ENCODE results near the gene ICAM1. TPM values are rescaled to one million over a fixed set of nuclear protein-coding genes. Genes with fewer than 3 reads are reported as not detected.

Gene ICAM1
- polyA plus RNA-seq, 1 donor (not counting 4 experiments of a cell fraction or from before 2014, with no cell fraction given) = 0.30 TPM

DNA sequence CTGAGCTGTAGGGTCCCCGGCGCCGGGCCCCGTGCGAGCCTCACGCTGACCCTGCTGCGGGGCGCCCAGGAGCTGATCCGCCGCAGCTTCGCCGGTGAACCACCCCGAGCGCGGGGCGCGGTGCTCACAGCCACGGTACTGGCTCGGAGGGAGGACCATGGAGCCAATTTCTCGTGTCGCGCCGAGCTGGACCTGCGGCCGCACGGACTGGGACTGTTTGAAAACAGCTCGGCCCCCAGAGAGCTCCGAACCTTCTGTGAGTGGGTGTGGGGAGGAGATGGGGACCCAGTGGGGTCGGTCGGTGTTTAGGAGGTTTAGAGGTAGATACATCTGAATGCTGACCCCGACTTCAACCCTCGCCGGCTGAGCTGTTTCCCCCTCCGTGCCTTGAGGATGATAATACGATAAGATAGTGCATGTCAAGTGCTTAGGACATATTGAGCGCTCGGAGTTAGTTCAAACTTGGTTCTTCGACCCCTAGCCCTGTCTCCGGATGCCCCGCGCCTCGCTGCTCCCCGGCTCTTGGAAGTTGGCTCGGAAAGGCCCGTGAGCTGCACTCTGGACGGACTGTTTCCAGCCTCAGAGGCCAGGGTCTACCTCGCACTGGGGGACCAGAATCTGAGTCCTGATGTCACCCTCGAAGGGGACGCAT is 20.8 kb downstream of the ICAM1 start:
- H4K20me1 ChIP-seq (ENCODE audit: control insufficient read depth, extremely low read depth, insufficient read depth, low read length) = no peaks in the 10 kb centered on the region
- peak; percentile 33 for TF ChIP-seq EZH2 (IDR thresholded peaks at IDR 0.05; ENCODE audit: low read length)
- TF ChIP-seq, protein P1, sequence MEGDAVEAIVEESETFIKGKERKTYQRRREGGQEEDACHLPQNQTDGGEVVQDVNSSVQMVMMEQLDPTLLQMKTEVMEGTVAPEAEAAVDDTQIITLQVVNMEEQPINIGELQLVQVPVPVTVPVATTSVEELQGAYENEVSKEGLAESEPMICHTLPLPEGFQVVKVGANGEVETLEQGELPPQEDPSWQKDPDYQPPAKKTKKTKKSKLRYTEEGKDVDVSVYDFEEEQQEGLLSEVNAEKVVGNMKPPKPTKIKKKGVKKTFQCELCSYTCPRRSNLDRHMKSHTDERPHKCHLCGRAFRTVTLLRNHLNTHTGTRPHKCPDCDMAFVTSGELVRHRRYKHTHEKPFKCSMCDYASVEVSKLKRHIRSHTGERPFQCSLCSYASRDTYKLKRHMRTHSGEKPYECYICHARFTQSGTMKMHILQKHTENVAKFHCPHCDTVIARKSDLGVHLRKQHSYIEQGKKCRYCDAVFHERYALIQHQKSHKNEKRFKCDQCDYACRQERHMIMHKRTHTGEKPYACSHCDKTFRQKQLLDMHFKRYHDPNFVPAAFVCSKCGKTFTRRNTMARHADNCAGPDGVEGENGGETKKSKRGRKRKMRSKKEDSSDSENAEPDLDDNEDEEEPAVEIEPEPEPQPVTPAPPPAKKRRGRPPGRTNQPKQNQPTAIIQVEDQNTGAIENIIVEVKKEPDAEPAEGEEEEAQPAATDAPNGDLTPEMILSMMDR (optimal IDR thresholded peaks at IDR 0.05 in 1 of 3, IDR thresholded peaks at IDR 0.05 in 1 of 3, conservative IDR thresholded peaks at IDR 0.05 in 1 of 3; ENCODE audit: extremely low read depth in 1 of 3, insufficient read depth in 2 of 3, low read length in 3 of 3) = no peak
- dilution Hi-C loops (cut with MboI; ENCODE audit: extremely low pct_ligation_motif_present, low sequenced_read_pairs) = no loop called here
- peak overlapping the region; percentile 28 for H3K9ac ChIP-seq (ENCODE audit: control insufficient read depth, extremely low read depth, insufficient read depth, low read length)
- H3K4me2 ChIP-seq (ENCODE audit: control insufficient read depth, extremely low read depth, insufficient read depth, low read depth, low read length) = peak overlapping the region; percentile 90
- no peaks in the 10 kb centered on the region for H3K9me1 ChIP-seq (ENCODE audit: control insufficient read depth, extremely low read depth, insufficient read depth, low read length)
- peaks cover 27% of the 10 kb centered on the region for H3K4me1 ChIP-seq (ENCODE audit: control insufficient read depth, extremely low read depth, insufficient read depth, low read length)
- no peaks in the 10 kb centered on the region for H3K79me2 ChIP-seq (ENCODE audit: control insufficient read depth, insufficient read depth, low read length)
- H3K27ac ChIP-seq (ENCODE audit: control insufficient read depth, insufficient read depth, low read length) = no peak overlapping the region
- peak overlapping the region; percentile 56 for H2AFZ ChIP-seq (ENCODE audit: control insufficient read depth, low read length)
- no peak for DNase-seq (ENCODE audit: low read depth, low spot score)
- no peak for FAIRE-seq
- no peaks in the 10 kb centered on the region for H3K36me3 ChIP-seq (ENCODE audit: control insufficient read depth in 2 of 2, extremely low read depth in 1 of 2, insufficient read depth in 2 of 2, low read length in 2 of 2)
- peak overlapping the region; percentile 31 to 66 (median 57) for H3K4me3 ChIP-seq (ENCODE audit: control insufficient read depth in 2 of 3, extremely low read depth in 1 of 3, insufficient read depth in 2 of 3, low read depth in 1 of 3, low read length in 3 of 3)
- no peaks in the 10 kb centered on the region for H3K9me3 ChIP-seq (ENCODE audit: control insufficient read depth, low read depth, low read length)
- peaks cover 88% of the 10 kb centered on the region for H3K27me3 ChIP-seq (ENCODE audit: control insufficient read depth, extremely low read depth, insufficient read depth, low read length)

DNA sequence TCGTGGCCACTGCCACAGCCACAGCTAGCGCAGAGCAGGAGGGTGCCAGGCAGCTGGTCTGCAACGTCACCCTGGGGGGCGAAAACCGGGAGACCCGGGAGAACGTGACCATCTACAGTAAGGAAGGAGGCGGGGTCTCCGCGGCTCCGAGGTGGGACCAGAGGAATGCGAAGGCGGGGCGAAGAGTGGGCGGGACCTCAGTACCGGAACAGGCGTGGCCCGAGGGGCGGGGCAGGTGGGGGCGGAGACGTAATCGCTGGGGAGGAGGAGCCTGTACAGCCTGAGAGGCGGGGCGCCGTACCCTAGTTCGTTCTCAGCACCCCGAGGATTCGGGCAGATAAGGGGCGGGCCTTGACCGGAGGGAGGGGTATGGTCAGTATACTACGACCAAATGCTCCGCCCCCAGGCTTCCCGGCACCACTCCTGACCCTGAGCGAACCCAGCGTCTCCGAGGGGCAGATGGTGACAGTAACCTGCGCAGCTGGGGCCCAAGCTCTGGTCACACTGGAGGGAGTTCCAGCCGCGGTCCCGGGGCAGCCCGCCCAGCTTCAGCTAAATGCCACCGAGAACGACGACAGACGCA is 21.4 kb downstream of the ICAM1 start:
- no peaks in the 10 kb centered on the region for H3K9me3 ChIP-seq (ENCODE audit: control insufficient read depth, low read depth, low read length)
- TF ChIP-seq EZH2 (IDR thresholded peaks at IDR 0.05; ENCODE audit: low read length) = no peak
- TF ChIP-seq, protein P1 (optimal IDR thresholded peaks at IDR 0.05 in 1 of 3, IDR thresholded peaks at IDR 0.05 in 1 of 3, conservative IDR thresholded peaks at IDR 0.05 in 1 of 3; ENCODE audit: extremely low read depth in 1 of 3, insufficient read depth in 2 of 3, low read length in 3 of 3) = no peak
- no peak overlapping the region for H3K27ac ChIP-seq (ENCODE audit: control insufficient read depth, insufficient read depth, low read length)
- H3K4me1 ChIP-seq (ENCODE audit: control insufficient read depth, extremely low read depth, insufficient read depth, low read length) = peaks cover 24% of the 10 kb centered on the region
- peak overlapping the region; percentile 36 for H2AFZ ChIP-seq (ENCODE audit: control insufficient read depth, low read length)
- no peak for FAIRE-seq
- no peaks in the 10 kb centered on the region for H3K79me2 ChIP-seq (ENCODE audit: control insufficient read depth, insufficient read depth, low read length)
- no peaks in the 10 kb centered on the region for H3K9me1 ChIP-seq (ENCODE audit: control insufficient read depth, extremely low read depth, insufficient read depth, low read length)
- DNase-seq (ENCODE audit: low read depth, low spot score) = no peak
- H3K27me3 ChIP-seq (ENCODE audit: control insufficient read depth, extremely low read depth, insufficient read depth, low read length) = peaks cover 90% of the 10 kb centered on the region
- dilution Hi-C loops (cut with MboI; ENCODE audit: extremely low pct_ligation_motif_present, low sequenced_read_pairs) = no loop called here
- H3K4me2 ChIP-seq (ENCODE audit: control insufficient read depth, extremely low read depth, insufficient read depth, low read depth, low read length) = peak overlapping the region; percentile 90
- H4K20me1 ChIP-seq (ENCODE audit: control insufficient read depth, extremely low read depth, insufficient read depth, low read length) = no peaks in the 10 kb centered on the region
- peak overlapping the region; percentile 31 to 66 (median 57) for H3K4me3 ChIP-seq (ENCODE audit: control insufficient read depth in 2 of 3, extremely low read depth in 1 of 3, insufficient read depth in 2 of 3, low read depth in 1 of 3, low read length in 3 of 3)
- H3K9ac ChIP-seq (ENCODE audit: control insufficient read depth, extremely low read depth, insufficient read depth, low read length) = no peak overlapping the region
- no peaks in the 10 kb centered on the region for H3K36me3 ChIP-seq (ENCODE audit: control insufficient read depth in 2 of 2, extremely low read depth in 1 of 2, insufficient read depth in 2 of 2, low read length in 2 of 2)
